Germinal center (tissue), 1 donor: Measurements from ENCODE around the gene MAST2.
"Not testable (repeated sequence)": the region's sequence is repeated elsewhere in the genome, so short reads cannot be mapped to it uniquely, and the experiment has no call there.

Source experiments
- DNase-seq: peaks from one replicate; pipeline ENCODE4 v3.0.0; 2012; ENCODE audit warnings: mixed read lengths, low spot score

Gene MAST2

GRCh38 chr1:45814776-45815175 lies 11.4 kb downstream of the MAST2 start:
- DNase-seq = no peak

- no peak for DNase-seq
Measured at GRCh38 chr1:45815667-45816458, 12.5 kb downstream of the MAST2 start.

GRCh38 chr1:45820173-45820572 lies 16.8 kb downstream of the MAST2 start:
- no peak for DNase-seq

GRCh38 chr1:45820788-45821187 lies 17.4 kb downstream of the MAST2 start:
- no peak for DNase-seq

GRCh38 chr1:45822644-45823043 lies 19.2 kb downstream of the MAST2 start:
- DNase-seq = no peak

- no peak for DNase-seq
Measured at GRCh38 chr1:45824607-45825006, 21.2 kb downstream of the MAST2 start.

GRCh38 chr1:45827256-45827655 lies 23.8 kb downstream of the MAST2 start:
- DNase-seq = no peak

- DNase-seq = no peak
Measured at GRCh38 chr1:45828841-45829240, 25.4 kb downstream of the MAST2 start.

- no peak for DNase-seq
Measured at GRCh38 chr1:45833361-45833760, 29.9 kb downstream of the MAST2 start.

- DNase-seq = no peak
Measured at GRCh38 chr1:45834689-45835088, 31.3 kb downstream of the MAST2 start.

- peak; percentile 30 for DNase-seq
Measured at GRCh38 chr1:45836451-45836850, 33.0 kb downstream of the MAST2 start.

GRCh38 chr1:45836861-45837260 lies 33.4 kb downstream of the MAST2 start:
- DNase-seq = not testable (repeated sequence)

- DNase-seq = not testable (repeated sequence)
Measured at GRCh38 chr1:45838322-45838721, 34.9 kb downstream of the MAST2 start.

GRCh38 chr1:45840704-45841103 lies 37.3 kb downstream of the MAST2 start:
- peak; percentile 51 for DNase-seq

- DNase-seq = no peak
Measured at GRCh38 chr1:45842786-45843185, 39.4 kb downstream of the MAST2 start.

- peak; percentile 32 for DNase-seq
Measured at GRCh38 chr1:45843474-45843905, 40.1 kb downstream of the MAST2 start.

- DNase-seq = not testable (repeated sequence)
Measured at GRCh38 chr1:45844000-45844399, 40.6 kb downstream of the MAST2 start.

- DNase-seq = no peak
Measured at GRCh38 chr1:45846931-45847330, 43.5 kb downstream of the MAST2 start.

- no peak for DNase-seq
Measured at GRCh38 chr1:45848097-45848496, 44.7 kb downstream of the MAST2 start.

- no peak for DNase-seq
Measured at GRCh38 chr1:45848714-45849113, 45.3 kb downstream of the MAST2 start.

- DNase-seq = no peak
Measured at GRCh38 chr1:45850017-45850416, 46.6 kb downstream of the MAST2 start.

GRCh38 chr1:45854724-45855123 lies 51.3 kb downstream of the MAST2 start:
- DNase-seq = no peak

GRCh38 chr1:45857101-45857700 lies 53.8 kb downstream of the MAST2 start:
- no peak for DNase-seq
